ENCODE measurements around the gene ZNF888. TPM values are rescaled to one million over a fixed set of nuclear protein-coding genes. Genes with fewer than 3 reads are reported as not detected.
"Not testable (repeated sequence)": the region's sequence is repeated elsewhere in the genome, so short reads cannot be mapped to it uniquely, and the experiment has no call there.

Gene ZNF888
- total RNA-seq, 1 experiment from 2014 or later = 6.9 TPM

DNA sequence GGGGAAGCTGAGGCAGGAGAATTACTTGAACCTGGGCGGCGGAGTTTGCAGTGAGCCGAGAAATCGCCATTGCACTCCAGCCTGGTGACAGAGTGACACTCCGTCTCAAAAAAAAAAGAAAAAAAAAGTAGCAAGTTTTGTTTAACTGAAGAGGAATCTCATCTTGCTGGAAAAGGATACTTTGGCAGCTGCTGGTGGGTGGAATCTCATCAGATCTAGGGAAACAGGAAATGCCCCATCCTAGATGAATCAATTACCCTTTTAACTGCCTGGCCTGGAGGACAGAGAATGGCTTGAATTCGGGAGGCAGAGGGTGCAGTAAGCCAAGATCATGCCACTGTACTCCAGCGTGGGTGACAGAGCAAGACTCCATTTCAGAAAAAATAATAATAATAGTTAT is 34.2 kb downstream of the ZNF888 start:
- Histone ChIP-seq H3K36me3 (peaks cover 55% of the 10 kb centered on the region), H3K27ac (no peak overlapping the region), H3K4me1 (replicated peaks) (no peaks in the 10 kb centered on the region), H3K27me3 (replicated peaks) (no peaks in the 10 kb centered on the region), H3K9me3 (replicated peaks) (0 out of 2 replicates have a peak, but pooled peaks cover 6% of the 10 kb centered on the region), H3K4me3 (no peak overlapping the region)
- no peak for DNase-seq (ENCODE audit: low read depth in 1 of 2, low spot score in 2 of 2)

DNA sequence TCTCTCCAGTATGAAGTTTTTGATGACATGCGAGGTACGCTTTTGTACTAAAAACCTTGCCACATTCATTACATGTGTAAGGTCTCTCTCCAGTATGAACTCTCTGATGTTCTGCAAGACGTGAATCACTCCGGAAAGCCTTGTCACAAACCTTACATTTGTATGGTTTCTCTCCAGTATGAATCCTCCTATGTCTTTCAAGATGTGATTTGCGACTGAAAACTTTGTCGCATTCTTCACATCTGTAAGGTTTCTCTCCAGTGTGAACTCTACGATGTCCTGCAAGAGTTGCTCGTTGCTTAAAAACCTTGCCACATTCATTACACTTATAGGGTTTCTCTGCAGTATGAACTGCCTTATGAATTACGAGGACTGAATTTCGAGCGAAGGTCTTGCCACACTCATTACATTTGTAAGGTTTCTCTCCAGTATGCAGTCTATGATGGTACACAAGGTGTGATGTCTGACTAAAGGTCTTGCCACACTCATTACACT is 42.3 kb downstream of the ZNF888 start:
- H3K27ac ChIP-seq = no peak overlapping the region
- H3K9me3 ChIP-seq (replicated peaks) = peaks cover 19% of the 10 kb centered on the region
- peaks cover 82% of the 10 kb centered on the region for H3K36me3 ChIP-seq
- DNase-seq (ENCODE audit: low read depth in 1 of 2, low spot score in 2 of 2) = no peak
- H3K4me3 ChIP-seq = no peak overlapping the region
- no peaks in the 10 kb centered on the region for H3K4me1 ChIP-seq (replicated peaks)
- no peaks in the 10 kb centered on the region for H3K27me3 ChIP-seq (replicated peaks)

GRCh38 chr19:52872996-52873395 is 50.2 kb downstream of the ZNF888 start:
- not testable (repeated sequence) for H3K9me3 ChIP-seq (replicated peaks); H3K4me3 ChIP-seq; DNase-seq (ENCODE audit: low read depth in 1 of 2, low spot score in 2 of 2); H3K27me3 ChIP-seq (replicated peaks); H3K27ac ChIP-seq; H3K4me1 ChIP-seq (replicated peaks); H3K36me3 ChIP-seq

GRCh38 chr19:52871466-52871865 is 51.8 kb downstream of the ZNF888 start:
- Histone ChIP-seq H3K4me3 (no peak overlapping the region), H3K4me1 (replicated peaks) (no peaks in the 10 kb centered on the region), H3K9me3 (replicated peaks) (no peaks in the 10 kb centered on the region), H3K27ac (no peak overlapping the region), H3K36me3 (no peaks in the 10 kb centered on the region), H3K27me3 (replicated peaks) (no peaks in the 10 kb centered on the region)
- DNase-seq (ENCODE audit: low read depth in 1 of 2, low spot score in 2 of 2) = no peak

DNA sequence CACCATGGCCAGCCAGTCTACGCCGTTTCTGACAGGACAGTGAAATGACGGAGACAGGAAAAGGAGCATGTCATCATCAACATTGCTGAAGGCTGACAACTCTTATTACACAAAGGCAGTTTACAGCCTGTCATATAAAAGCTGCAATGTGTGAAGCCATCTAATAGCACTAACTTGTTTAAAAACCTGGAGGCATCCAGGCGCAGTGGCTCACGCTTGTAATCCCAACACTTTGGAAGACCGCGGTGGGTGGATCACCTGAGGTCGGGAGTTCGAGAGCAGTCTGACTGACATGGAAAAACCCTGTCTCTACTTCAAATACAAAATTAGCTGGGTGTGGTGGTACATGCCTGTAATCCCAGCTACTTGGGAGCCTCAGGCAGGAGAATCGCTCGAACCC is 55.2 kb downstream of the ZNF888 start:
- not testable (repeated sequence) for DNase-seq (ENCODE audit: low read depth in 1 of 2, low spot score in 2 of 2); H3K36me3 ChIP-seq; H3K27ac ChIP-seq; H3K27me3 ChIP-seq (replicated peaks); H3K4me3 ChIP-seq; H3K9me3 ChIP-seq (replicated peaks); H3K4me1 ChIP-seq (replicated peaks)

DNA sequence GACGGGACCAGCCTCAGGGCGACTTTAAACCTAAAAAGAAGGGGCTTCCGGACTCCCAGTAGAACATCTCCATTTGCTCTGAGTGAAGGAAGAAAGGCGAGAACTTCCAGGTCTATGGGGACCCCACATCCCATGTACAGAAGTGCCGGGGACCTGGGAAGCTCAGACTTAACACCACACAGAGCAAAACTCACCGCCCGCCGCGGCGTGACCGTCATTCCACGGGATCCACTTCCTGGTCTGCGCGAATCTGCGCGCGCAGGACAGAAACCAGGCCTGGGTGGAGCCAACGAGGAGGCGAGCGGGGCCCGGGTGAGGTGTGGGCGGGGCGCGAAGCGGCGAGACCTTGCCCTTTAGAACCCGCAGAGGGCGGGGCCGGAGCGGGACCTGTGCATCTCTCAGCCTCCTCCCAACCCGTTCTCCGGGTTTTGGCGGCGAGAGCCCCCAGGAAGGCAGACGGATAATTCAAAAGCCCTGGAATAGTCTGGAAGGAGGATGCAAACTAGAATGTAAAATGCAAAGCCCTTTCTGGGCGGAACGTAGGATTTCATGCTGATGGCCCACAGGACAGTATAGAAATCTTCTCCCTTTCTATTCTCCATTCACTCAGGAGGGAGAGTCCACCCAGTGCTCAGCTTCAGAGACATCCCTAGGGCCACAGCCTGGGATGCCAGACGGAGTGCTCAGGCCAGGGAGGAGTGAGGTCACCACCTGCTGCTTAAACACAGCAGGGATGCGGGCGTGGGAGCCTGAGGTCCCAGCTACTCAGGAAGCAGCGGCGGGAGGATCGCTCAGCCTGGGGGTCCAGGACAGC is 65.6 kb downstream of the ZNF888 start, which contains the start of gene ZNF468:
ZNF468 (minus strand) TSS at position 242 of the 814 bp plus-strand sequence. CDS start 3,347 bp downstream, outside the sequence.
- H3K36me3 ChIP-seq; H3K27me3 ChIP-seq (replicated peaks); H3K9me3 ChIP-seq (replicated peaks); H3K4me1 ChIP-seq (replicated peaks): not testable (repeated sequence)
- Histone ChIP-seq H3K4me3 (peak within 1 kb of the TSS; percentile 45), H3K27ac (0 out of 2 replicates have a peak within 1 kb of the TSS, but pooled peaks have one; percentile 34)
- DNase-seq (ENCODE audit: low read depth in 1 of 2, low spot score in 2 of 2) = peak; percentile 65 to 66

- peaks cover 14% of the 10 kb centered on the region for H3K36me3 ChIP-seq
- not testable (repeated sequence) for H3K9me3 ChIP-seq (replicated peaks); H3K4me1 ChIP-seq (replicated peaks); H3K27me3 ChIP-seq (replicated peaks)
- 0 out of 2 replicates have a peak overlapping the region, but pooled peaks have one; percentile 34 for H3K27ac ChIP-seq
- H3K4me3 ChIP-seq = peak overlapping the region; percentile 45
- DNase-seq (ENCODE audit: low read depth in 1 of 2, low spot score in 2 of 2) = peak in 1 of 2 experiments; percentile 6
These were observed 66.5 kb downstream of the ZNF888 start for GRCh38 chr19:52856540-52857377.

Other genes with a start within 250 kb of the ZNF888 start
- 14.1 and 15.4 TPM in 2 replicates for gene ZNF611, start 188.4 kb downstream of the ZNF888 start, total RNA-seq (2014; rRNA removed; shearing (Covaris generic))
- gene ZNF600, start 136.6 kb downstream of the ZNF888 start, total RNA-seq (2014; rRNA removed; shearing (Covaris generic)) = 2.1 and 2.9 TPM in 2 replicates
- 12.9 and 29.1 TPM in 2 replicates for gene ZNF28, start 101.8 kb downstream of the ZNF888 start, total RNA-seq (2014; rRNA removed; shearing (Covaris generic))
- 25.5 and 37.5 TPM in 2 replicates for gene ZNF468, start 65.8 kb downstream of the ZNF888 start, total RNA-seq (2014; rRNA removed; shearing (Covaris generic))
- gene ZNF320, start 25.8 kb downstream of the ZNF888 start, total RNA-seq (2014; rRNA removed; shearing (Covaris generic)) = 12.3 and 13.3 TPM in 2 replicates
- gene ZNF816, start 39.5 kb upstream of the ZNF888 start, total RNA-seq (2014; rRNA removed; shearing (Covaris generic)) = 9.5 and 16.3 TPM in 2 replicates
- not detected in 2 replicates for gene ERVV-1, start 90.5 kb upstream of the ZNF888 start, total RNA-seq (2014; rRNA removed; shearing (Covaris generic))
- not detected in 2 replicates for gene ERVV-2, start 121.3 kb upstream of the ZNF888 start, total RNA-seq (2014; rRNA removed; shearing (Covaris generic))
- gene ZNF160, start 180.0 kb upstream of the ZNF888 start, total RNA-seq (2014; rRNA removed; shearing (Covaris generic)) = 6.7 and 13.1 TPM in 2 replicates
- 3.2 and 9.7 TPM in 2 replicates for gene ZNF415, start 209.5 kb upstream of the ZNF888 start, total RNA-seq (2014; rRNA removed; shearing (Covaris generic))
- 7.0 and 8.4 TPM in 2 replicates for gene ZNF347, start 235.6 kb upstream of the ZNF888 start, total RNA-seq (2014; rRNA removed; shearing (Covaris generic))

Data from SJSA1 (cell line).